CD4-positive, alpha-beta T cell treated with Interleukin-17A for 1 hour (primary cell): Measurements from ENCODE around the gene CRYGN.

Experiments
- DNase-seq: peaks from one replicate; pipeline ENCODE4 v3.0.0-alpha.2; 2020

Gene CRYGN, protein sequence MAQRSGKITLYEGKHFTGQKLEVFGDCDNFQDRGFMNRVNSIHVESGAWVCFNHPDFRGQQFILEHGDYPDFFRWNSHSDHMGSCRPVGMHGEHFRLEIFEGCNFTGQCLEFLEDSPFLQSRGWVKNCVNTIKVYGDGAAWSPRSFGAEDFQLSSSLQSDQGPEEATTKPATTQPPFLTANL

DNA sequence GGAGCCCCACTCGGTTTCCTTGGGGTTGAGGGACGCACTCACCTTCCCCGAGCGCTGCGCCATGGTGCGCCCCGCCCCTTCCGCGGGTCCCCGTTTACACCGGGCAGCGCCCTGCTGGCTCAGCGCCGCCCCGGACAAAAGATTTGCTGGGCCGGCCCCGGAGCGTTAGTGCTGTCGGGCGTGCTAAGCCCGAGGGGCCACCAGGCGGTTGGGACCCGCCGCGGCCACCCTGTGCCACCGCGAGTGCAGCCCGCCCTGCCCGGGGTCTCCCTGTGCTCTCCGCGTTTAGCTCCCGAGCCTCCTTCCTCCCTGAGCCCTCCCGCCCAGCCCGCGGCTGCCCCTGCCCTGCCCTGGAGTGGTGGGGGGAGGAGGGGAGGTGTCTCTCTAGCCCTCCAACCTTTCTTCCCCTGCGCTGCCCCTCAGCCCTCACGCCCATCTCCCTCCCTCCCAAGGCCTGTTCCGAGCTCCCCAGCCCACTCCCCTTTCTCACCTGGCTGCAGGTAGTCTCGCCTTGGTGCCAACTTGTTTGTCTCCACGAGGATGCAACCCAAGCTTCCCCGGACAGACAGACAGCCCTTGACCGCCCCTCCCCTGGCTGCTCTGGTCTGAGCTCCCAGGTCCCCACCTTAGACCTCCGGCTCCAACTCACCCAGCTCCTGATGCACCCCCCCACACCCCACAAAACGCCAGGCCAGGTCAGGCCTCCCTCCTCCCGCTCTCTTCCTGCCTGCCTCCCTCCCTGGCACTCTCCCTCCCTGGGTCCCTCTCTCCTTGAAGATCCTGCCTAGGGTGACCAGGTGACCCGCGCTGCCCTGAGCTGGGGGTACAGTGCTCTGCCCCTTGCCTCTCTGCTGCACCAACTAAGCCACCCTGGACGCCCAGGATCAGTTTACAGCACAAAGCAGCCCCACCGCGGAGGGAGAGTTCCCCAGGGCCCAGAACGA lies at the start of gene CRYGN:
TSS of gene CRYGN (minus strand) at position 287 of the 944 bp plus-strand sequence. CDS start at position 63, 224 bp downstream.
- no peak for DNase-seq

DNA sequence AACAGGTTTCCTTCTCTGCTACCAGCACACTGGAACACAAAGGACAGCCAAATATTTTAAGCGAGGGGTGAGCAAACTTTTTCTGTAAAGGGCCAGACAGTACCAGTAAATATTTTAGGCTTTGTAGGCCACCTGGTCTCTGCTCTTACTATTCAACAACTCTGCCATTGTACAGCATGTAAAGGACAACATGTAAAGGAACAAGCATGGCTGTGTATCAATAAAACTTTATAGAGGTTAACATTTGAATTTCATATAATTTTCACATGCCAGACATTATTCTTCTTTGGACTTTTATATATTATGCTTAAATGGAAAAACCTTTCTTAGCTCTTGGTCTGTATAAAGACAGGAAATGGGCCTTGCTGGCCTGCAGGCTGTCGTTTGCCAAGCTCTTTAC lies 49.6 kb upstream of the CRYGN start:
- DNase-seq: no peak

DNA sequence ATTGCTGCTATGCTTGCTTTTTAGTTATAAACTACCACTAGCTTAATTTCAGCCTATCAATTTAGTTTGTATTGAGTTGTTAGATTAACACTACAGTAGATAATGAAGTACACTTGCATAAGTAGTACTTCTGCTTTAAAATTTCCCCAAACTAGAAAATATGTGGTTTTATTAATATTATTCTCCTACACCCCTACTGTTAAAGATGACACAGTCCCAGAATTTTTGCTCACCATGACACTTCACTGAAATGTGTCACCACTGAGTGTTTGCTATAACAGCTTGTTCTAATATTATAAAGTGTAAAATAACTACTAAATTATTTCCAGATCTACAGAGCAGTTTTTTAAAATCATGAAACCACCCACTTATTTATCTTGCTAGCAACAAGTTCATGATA lies 48.2 kb upstream of the CRYGN start:
- DNase-seq: no peak

DNA sequence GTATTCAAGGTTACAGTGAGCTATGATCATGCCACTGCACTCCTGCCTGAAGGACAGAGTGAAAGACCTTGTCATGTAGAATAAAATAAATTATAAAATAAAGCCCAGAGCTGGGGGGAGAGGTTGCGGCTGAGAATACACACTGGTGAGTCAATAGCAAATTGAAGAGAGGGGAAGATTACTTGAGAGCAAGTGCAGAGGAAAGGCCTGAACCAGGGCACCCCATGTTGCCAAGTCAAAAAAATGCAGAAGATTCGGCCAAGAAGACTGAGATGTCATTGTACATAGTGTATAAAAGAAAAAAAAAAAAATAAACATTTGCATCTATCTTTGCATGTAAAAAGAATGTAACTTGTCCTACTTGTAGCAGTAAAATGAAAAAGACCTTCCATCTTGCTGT lies 47.3 kb upstream of the CRYGN start:
- DNase-seq: no peak

DNA sequence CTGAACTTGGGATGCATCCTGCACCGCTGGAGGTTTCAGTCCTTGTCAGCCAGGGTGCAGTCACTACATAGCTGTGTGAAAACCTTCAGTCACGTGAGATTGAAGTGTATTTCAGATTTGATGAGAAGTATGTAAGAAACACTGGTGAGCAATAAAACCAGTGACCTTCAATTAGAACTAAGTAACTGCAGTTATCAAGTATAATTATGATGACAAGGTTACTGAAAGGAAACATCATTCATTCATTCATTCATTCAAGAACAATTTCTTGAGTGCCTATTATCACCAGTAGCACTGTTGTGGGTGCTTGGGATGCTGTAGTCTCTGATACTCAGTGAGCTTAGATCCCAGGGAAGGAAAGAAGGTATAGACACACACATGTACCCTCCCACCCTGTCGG lies 46.1 kb upstream of the CRYGN start:
- no peak for DNase-seq

DNA sequence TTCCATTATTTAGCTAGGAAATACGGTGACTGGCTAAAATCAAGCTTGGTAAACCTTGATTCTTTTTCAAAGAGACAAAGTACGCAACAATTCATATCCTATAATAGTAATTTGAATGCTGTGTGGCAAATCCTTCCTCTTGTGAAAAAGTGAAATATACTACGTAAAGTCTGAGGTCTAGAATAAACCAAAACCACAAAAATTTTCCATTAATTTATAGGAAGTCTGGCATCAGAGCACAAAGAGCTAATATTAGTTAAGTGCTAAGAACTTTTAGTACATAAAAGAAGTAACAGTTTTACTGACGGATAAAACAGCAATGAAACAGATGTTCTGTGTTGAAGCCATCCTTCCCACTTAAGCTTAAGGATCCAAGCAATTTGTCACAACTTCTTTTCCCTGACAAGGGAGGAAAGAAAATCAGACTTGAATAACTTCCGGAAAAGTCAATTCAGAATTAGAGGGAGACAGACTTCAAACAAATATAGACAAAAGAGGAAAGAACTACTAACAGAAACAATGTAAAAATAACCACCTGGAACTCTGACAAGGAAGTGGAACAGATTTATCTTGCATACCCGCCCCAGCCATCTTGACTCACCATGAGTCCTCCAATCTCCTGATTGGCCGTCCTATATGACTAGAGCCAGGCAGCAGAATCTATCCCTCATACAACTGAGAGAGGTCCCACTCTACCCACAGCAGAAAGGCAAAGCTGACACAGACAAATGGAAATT lies 45.2 kb upstream of the CRYGN start:
- DNase-seq: no peak

DNA sequence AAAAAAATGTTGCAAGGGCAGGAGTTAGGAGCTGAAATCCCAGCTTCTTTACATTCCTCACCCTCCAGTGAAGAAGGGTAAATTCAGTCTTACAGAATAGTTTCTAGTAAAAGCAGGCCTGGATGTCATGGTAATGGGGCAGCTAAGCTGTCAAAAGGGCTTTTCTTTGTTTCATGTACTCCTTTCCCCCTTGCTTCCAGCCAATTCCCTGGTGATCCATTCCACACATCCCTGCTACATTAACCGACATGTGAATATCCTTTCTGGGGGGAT lies 43.7 kb upstream of the CRYGN start:
- no peak for DNase-seq

DNA sequence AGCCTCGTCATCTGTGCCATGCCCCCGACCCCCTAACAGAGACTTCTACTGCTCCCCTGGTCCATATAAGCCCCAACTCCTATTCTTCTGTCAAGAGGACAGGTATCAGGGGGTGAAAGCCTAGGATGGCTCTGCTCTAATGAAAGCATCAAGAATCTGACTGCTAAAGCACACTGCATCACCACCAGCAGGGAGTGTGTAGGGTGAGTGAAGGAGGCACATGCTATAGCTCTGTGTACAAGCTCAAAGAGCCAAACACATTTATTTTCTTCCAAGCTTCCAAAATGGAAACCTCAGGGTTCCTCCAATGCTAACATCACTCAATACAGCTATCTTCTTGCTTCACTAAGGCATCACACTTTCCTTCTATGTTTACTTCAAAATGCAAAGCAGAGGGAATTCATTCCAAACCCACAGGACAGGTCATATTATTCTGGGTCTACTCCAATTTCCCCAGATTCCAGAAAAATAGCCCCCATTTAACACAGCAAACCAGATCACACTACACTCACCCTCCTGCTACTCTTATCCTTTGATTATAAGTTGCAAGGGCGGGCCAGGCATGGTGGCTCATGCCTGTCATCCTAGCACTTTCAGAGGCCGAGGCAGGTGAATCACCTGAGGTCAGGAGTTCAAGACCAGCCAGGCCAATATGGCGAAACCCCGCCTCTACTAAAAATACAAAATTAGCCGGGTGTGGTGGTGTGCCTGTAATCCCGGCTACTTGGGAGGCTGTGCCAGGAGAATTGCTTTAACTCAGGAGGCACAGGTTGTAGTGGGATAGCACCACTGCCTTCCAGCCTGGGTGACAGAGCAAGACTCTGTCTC lies 43.2 kb upstream of the CRYGN start:
- DNase-seq: no peak

DNA sequence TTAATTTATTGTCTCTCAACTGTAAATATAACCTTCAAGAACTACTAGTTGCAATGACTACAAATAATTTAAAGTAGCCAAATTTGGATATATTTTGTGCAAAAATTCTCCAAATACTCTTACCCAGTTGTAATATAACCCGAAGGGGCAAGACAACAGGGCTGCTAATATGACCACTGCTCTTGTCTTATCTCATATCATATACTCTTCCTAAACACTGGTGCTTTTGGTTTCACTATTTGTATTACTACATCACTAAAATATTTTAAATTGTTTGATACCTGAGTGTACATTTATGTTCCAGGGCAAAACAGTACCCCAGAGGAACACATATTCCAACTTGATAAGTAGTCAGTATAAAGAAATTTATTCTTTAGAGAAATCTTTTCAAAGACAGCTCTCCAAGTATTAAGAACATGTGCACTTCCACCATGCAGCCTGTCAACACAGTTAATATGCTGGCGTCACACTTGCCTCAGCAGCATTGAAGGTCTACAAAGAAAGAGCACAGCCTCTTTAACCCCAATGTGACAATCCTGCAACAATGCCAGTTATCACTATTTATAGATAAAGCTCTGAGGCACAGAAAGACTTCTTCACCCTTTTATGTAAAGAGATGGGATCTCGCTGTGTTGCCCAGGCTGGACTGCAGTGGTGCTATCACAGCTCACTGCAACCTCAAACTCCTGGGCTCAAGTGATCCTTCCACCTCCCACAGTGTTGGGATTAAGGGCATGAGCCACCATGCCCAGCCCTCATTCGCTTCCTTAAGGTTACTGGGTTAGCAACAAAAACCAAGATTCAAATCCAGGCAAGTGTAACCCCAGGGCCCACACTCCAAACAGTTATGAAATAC lies 41.9 kb upstream of the CRYGN start:
- DNase-seq: no peak

DNA sequence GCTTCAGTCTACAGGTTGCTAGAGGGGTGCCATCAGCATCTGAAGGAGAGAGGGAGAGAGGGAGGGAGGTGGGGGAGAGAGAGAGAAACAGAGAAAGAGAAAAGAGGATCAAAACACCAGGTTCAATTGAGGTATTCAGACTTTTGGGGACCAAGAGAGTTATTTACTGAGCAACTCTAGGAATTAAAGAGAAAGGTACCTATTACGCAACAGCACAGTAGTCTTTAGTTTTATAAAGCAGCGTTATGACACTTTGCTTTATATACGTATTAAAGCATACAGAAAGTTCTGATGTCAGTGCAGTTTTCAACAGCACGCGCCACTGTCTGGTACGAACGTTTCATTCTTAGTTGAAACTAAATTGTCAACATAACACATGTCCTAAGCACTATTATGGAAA lies 37.9 kb upstream of the CRYGN start:
- DNase-seq: no peak

DNA sequence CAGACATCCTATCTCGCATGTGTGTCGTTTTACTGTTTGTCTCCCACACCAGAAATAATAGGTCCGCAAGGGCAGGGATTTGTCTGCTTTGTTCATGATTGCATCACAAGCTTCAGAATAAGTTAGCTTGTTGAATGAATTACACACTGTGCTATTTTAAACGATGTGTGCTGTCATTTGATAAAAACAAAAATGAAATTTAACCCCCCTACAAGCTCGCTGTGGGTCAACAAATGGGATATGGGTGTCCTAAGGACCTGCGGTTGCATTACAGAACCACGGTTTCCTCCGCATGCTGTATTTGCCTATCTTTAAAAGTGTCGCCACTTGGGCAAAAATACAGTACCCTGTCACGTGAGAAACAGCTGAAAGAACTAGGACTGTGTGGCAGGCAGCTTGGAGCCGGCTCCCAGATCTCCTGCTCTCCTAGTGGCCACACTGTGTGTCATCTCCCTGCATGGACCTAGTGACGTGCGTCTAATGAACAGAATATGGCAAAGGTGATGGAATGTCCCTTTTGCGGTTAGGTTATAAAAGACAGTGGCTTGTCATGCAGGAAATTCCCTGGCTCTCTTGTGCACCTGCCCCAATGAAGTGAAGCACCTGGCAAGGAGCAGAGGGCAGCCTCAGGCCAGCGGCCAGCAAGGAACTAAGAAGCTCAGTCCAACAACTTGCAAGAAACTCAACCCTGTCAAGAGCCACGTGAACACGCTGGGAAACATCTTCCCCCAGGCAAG lies 32.9 kb upstream of the CRYGN start:
- DNase-seq: no peak

DNA sequence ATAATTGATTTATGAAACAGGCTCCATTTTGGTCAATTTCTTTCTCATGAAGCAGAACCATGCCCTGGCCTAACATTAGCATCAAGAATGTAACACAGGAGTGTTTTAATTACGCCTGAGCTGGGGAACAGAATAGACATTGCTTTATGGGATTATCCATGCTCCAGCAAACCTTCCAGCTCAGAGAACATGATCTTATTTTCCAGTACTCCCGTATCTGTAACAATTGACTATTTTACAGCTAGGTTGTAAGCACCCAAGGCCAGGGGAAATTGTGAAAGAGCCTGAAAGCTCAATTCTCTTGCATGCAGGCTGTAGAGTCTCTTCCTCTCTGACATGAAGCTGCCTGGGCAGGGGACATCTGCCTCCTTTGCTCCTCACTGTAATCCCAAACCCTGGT lies 30.8 kb upstream of the CRYGN start:
- no peak for DNase-seq

DNA sequence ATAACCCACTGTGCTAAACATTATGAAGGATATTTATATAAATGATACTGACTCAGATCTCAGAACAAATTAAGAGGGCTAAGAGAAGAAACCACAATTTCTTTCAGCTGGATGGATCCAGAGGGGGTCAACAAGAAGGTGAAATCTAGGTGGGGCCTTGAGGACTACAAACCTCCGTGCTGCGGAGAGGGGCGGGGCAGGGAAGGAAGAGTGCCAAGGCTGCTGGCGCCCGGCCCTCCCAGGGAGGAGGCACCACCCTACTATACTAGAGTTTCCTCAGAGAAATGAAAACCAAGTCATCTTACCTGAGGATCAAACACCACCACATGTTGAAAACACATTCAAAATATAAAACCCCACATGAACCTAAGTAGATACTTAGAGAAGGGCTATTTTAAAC lies 29.3 kb upstream of the CRYGN start:
- DNase-seq: no peak

DNA sequence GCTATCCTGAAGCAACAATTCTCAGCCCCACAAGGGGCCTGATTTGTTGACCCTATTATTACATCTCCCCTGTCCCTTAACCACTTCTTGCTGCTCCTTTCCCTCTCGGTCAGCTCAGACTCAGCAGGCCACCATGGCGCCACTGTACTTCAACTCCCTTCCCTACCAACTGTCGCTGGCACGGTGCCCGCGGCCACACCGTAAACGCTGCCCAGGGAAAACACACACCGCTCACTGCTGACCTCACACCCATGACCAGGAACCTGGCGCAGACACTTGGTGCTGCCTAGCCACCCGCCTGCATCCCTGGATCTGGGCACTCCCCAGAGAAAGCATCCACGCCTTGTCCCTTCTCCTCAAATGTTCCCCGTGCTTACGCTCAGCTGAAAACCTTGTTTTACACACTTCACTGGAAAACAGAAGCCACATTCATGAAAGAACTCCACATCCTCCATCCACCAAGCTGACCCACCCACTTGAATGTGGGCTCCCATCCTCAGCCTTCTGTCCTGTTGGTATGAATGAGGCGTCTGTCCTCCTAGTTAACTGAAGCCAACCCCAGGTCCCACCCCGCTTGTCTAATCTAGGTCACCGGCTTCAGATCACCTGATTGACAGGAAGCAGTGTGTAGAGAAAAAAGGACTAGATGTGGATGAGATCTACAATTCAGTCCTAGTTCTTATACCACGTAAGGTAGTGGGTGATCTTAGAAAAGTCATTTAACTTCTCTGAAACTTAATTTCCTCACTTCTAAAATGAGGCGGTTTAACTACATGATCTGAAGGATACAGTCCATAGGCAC lies 28.5 kb upstream of the CRYGN start:
- DNase-seq: peak; percentile 24

DNA sequence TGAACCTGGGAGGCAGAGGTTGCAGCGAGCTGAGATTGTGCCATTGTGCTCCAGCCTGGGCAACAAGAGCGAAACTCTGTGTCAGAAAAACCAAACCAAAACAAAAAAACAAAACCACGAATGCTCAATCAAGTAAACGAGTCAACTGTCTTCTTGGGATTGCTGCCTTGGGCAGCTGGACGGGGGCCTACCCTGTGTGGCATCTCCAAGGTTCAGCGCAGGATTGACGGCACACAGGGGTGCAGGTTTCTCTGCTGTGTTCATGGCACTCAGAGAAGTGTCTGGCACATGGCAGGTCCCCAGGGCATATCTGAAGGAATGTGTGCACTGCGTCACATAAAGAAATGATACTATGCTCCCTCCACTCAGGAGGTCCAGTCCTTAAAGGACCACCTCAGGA lies 25.2 kb upstream of the CRYGN start:
- DNase-seq: no peak

DNA sequence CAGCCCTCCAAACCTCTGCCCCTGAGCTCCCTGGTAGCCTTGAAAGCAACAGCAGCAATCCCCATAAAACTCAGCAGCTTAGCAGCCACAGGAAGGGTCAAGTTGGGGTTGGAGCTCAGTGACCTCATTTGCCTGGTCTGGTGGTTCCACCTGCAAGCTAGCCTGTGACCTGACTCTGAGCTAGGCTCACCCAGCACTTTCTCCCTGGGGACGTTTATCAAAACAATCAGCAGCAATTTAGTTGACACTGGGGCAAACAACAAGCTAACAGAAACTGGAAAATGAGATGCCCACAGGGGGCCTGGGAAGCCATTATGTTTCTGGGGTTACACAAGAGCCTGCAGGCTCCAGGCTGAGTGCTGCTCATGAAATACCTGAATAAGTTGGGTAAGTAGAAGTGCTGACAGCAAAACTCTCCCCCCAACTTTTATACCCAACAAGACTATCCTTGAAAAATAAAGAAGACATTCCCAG lies 22.4 kb upstream of the CRYGN start:
- no peak for DNase-seq

DNA sequence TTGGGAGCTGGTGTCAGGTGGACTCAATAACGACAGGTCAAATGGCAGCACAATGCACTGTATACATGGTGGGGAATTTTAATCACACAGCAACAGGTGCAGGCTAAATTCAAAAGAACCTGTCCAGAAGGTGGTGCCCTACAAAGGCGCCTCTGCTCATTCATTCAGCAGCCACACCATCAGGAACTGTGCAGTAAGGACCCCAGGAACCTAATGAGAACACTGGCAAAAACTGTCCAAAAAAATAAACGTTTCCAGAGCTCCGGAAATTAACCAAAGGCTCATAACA lies 21.9 kb upstream of the CRYGN start:
- no peak for DNase-seq

DNA sequence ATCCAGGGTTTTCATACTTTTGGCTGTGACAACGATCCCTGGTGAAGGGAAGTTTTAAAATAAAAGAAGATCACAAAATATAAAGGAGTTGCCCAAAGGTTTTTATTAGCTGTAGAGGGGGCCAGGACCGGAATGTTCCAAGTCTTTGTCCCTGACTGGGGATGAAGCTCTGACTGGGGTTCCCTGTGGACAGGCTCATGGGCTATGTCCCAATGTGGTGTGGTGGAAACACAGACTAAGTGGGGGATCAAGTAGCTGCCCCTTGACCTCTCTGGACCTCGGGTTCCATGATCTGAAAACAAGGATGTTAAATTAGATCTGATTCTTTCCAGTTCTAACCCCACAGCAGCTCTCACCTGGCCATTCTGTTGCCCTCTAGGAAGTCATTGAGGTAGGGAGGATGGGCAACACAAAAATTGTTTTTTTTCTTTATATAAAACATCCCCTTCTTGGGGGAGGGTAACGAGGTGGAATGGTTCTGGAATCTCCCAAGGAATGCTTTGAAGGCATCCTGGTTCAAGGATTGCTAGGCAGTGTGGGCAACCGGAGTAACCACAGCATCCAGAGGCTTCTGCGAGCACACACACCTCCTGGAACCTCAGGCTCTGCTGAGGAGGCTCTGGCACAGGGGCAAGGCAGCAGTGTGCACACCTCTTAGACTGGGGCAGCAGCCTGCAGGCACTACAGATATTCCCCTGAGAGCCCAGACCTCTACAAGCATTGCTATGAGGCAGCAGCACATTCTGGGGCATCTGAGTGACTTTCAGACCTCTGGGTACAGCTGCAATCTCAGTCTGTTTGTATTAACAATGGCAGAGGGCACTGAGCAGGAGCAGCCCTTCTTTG lies 21.4 kb upstream of the CRYGN start:
- DNase-seq: no peak

DNA sequence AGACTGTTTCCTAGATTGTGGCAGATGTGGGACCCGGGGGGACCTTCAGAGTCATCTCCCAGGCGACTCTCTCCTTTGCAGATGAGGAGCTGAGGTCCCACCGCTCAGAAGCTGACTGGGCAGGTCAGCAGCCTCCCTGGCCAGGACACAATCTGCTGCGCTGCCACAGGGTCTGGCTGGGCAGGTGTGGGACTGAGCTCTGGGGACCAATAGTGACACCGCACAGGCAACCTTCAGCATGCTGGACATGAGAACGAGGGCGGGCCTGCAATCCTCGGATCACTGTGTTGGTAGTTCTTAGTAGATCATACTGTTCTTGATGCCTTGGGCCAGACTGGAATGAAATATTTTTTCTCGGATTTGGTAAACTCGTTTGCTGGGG lies 20.5 kb upstream of the CRYGN start:
- DNase-seq: no peak
